ENCODE data around the gene JAM3. TPM values are rescaled to one million over a fixed set of nuclear protein-coding genes. Genes with fewer than 3 reads are reported as not detected.
A peak's percentile ranks its signal among the peaks of the same experiment; 100 is the strongest.
"Not testable (repeated sequence)": the region's sequence is repeated elsewhere in the genome, so short reads cannot be mapped to it uniquely, and the experiment has no call there.

The JAM3 gene
- total and polyA plus RNA-seq, 2 experiments from 2014 or later = 46.2 to 63.7 TPM

- Histone ChIP-seq H3K9ac (no peak overlapping the region), H2AFZ (no peak overlapping the region), H3K4me3 (no peak overlapping the region), H3K27ac (no peak overlapping the region), H3K9me2 (ENCODE audit: insufficient read depth) (no peaks in the 10 kb centered on the region), H3K4me2 (ENCODE audit: unreplicated experiment) (no peak overlapping the region), H3K27me3 (replicated peaks; ENCODE audit: insufficient read depth) (no peaks in the 10 kb centered on the region), H3K36me3 (ENCODE audit: low read depth) (no peaks in the 10 kb centered on the region), H3K79me2 (ENCODE audit: insufficient read depth) (peaks cover 62% of the 10 kb centered on the region), H4K20me1 (ENCODE audit: insufficient read depth) (no peaks in the 10 kb centered on the region), H3K4me1 (ENCODE audit: insufficient read depth) (peaks cover 3% of the 10 kb centered on the region), H3F3A (ENCODE audit: insufficient read depth) (peaks cover 6% of the 10 kb centered on the region; the same call in 1 of the 2 replicates), H3K9me3 (ENCODE audit: low read depth) (no peaks in the 10 kb centered on the region)
- 52 to 57% methylated on average over 2 of the region's 2 CpGs for WGBS, 2 experiments (ENCODE audit: low coverage in 1 of 2, low lambda C conversion rate in 2 of 2, missing lambda C conversion rate in 2 of 2)
- in situ Hi-C loops (cut with MboI) = no loop called here
- TF ChIP-seq EZH2phosphoT487 (IDR thresholded peaks at IDR 0.05; ENCODE audit: insufficient read depth, low read depth) (no peak), EZH2 (IDR thresholded peaks at IDR 0.05; ENCODE audit: insufficient read depth, poor library complexity, severe bottlenecking) (no peak)
- no peak for DNase-seq
Measured at GRCh38 chr11:134100171-134100570, 31.3 kb downstream of the JAM3 start.

DNA sequence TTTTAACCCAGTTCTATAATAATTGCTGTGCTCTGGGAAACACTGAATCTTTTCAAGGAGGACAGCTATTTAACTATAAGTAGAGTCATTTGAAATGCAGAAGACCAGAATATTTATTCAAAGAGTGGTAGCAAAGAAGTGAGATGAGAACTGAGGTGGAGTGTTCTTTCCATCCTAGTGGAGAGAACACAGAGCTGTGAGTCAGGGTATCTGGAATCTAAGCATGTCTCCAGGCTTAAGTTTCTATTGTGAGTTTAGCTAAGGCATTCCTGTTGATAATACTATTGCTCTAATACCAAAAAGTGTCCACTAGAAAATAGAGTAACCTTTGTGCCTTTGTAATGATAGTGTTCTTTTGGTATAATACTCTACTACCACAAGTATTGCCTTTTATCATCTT lies 32.4 kb downstream of the JAM3 start:
- TF ChIP-seq EZH2 (IDR thresholded peaks at IDR 0.05; ENCODE audit: insufficient read depth, poor library complexity, severe bottlenecking) = no peak
- TF ChIP-seq EZH2phosphoT487 (IDR thresholded peaks at IDR 0.05; ENCODE audit: insufficient read depth, low read depth) = no peak
- H3K4me2 ChIP-seq (ENCODE audit: unreplicated experiment) = no peak overlapping the region
- no peaks in the 10 kb centered on the region for H4K20me1 ChIP-seq (ENCODE audit: insufficient read depth)
- in situ Hi-C loops (cut with MboI) = no loop called here
- peaks cover 3% of the 10 kb centered on the region for H3K4me1 ChIP-seq (ENCODE audit: insufficient read depth)
- peaks cover 6% of the 10 kb centered on the region; the same call in 1 of the 2 replicates for H3F3A ChIP-seq (ENCODE audit: insufficient read depth)
- no peaks in the 10 kb centered on the region for H3K9me2 ChIP-seq (ENCODE audit: insufficient read depth)
- no peak overlapping the region for H3K9ac ChIP-seq
- H3K4me3 ChIP-seq = no peak overlapping the region
- H3K79me2 ChIP-seq (ENCODE audit: insufficient read depth) = peaks cover 51% of the 10 kb centered on the region
- H3K27ac ChIP-seq = no peak overlapping the region
- no peaks in the 10 kb centered on the region for H3K27me3 ChIP-seq (replicated peaks; ENCODE audit: insufficient read depth)
- no peak overlapping the region for H2AFZ ChIP-seq
- peak; percentile 63 for DNase-seq
- no peaks in the 10 kb centered on the region for H3K36me3 ChIP-seq (ENCODE audit: low read depth)
- no peaks in the 10 kb centered on the region for H3K9me3 ChIP-seq (ENCODE audit: low read depth)

DNA sequence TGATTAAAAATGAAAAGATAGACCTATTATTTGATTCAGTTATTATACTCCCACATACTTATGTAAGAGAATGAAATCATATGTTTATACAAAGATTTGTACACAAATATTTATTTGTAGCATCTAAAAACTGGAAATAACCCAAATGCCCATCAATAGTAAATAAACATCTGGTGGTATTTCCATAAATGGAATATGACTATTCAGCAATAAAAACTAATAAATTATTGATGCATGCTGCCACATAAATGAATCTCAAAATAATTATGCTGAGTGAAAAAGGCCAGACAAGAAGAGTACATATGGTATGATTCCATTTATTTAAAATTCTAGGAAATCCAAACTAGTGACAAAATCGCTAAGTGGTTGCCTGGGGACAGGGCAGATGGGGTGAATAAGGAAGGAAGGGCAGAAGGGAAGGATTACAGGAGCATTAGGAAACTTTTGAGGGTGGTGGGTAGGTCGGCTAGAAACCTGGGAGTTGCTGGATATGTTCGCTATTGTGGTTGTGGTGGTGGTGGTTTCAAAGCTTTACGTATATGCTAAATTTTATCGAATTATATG lies 41.5 kb downstream of the JAM3 start:
- Histone ChIP-seq H3K36me3 (ENCODE audit: low read depth) (no peaks in the 10 kb centered on the region), H3K79me2 (ENCODE audit: insufficient read depth) (peaks cover 36% of the 10 kb centered on the region), H3K4me1 (ENCODE audit: insufficient read depth) (no peaks in the 10 kb centered on the region), H3K9ac (no peak overlapping the region), H3K27me3 (replicated peaks; ENCODE audit: insufficient read depth) (no peaks in the 10 kb centered on the region), H3K4me3 (no peak overlapping the region), H3K9me3 (ENCODE audit: low read depth) (no peaks in the 10 kb centered on the region), H3F3A (ENCODE audit: insufficient read depth) (no peaks in the 10 kb centered on the region), H4K20me1 (ENCODE audit: insufficient read depth) (no peaks in the 10 kb centered on the region), H3K9me2 (ENCODE audit: insufficient read depth) (no peaks in the 10 kb centered on the region), H2AFZ (no peak overlapping the region), H3K4me2 (ENCODE audit: unreplicated experiment) (no peak overlapping the region), H3K27ac (no peak overlapping the region)
- TF ChIP-seq EZH2 (IDR thresholded peaks at IDR 0.05; ENCODE audit: insufficient read depth, poor library complexity, severe bottlenecking) (no peak), EZH2phosphoT487 (IDR thresholded peaks at IDR 0.05; ENCODE audit: insufficient read depth, low read depth) (no peak)
- DNase-seq = no peak
- WGBS, 2 experiments (ENCODE audit: low coverage in 1 of 2, low lambda C conversion rate in 2 of 2, missing lambda C conversion rate in 2 of 2) = 90% methylated on average over 5 of the region's 5 CpGs
- in situ Hi-C loops (cut with MboI) = no loop called here

DNA sequence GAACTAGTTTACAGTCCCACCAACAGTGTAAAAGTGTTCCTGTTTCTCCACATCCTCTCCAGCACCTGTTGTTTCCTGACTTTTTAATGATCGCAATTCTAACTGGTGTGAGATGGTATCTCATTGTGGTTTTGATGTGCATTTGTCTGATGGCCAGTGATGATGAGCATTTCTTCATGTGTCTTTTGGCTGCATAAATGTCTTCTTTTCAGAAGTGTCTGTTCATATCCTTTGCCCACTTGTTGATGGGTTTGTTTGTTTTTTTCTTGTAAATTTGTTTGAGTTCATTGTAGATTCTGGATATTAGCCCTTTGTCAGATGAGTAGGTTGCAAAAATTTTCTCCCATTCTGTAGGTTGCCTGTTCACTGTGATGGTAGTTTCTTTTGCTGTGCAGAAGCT lies 44.9 kb downstream of the JAM3 start:
- H3K9me2 ChIP-seq (ENCODE audit: insufficient read depth); in situ Hi-C loops (cut with MboI); H3F3A ChIP-seq (ENCODE audit: insufficient read depth); H3K4me3 ChIP-seq; H3K27me3 ChIP-seq (replicated peaks; ENCODE audit: insufficient read depth); H3K9me3 ChIP-seq (ENCODE audit: low read depth); H3K9ac ChIP-seq; H3K4me2 ChIP-seq (ENCODE audit: unreplicated experiment); H2AFZ ChIP-seq; H3K27ac ChIP-seq; H3K36me3 ChIP-seq (ENCODE audit: low read depth); H4K20me1 ChIP-seq (ENCODE audit: insufficient read depth); DNase-seq; H3K4me1 ChIP-seq (ENCODE audit: insufficient read depth): not testable (repeated sequence)
- peaks cover 71% of the 10 kb centered on the region for H3K79me2 ChIP-seq (ENCODE audit: insufficient read depth)
- WGBS, 2 experiments (ENCODE audit: low coverage in 1 of 2, low lambda C conversion rate in 2 of 2, missing lambda C conversion rate in 2 of 2) = 90 to 100% methylated on average over 1 of the region's 1 CpG

DNA sequence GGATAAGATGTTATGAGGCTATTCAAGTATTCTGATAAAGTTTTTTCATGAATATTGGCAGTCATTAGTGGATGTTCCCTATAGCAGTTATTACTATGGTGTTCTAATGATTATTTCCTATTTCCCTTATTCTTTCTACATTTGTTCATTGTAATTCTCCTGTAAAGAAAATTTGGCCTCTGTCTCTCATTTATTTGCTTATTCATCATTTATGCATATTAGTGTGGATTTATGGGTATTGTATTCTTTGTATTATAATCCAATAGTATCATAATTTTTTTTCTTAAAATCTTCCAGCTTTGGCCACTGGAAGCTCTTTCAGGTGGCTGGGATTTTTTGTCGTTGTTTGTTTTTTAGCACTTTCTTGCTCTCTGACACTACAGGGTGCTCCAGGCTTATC lies 47.3 kb downstream of the JAM3 start:
- no peak overlapping the region for H3K27ac ChIP-seq
- no peak for DNase-seq
- peaks cover 24% of the 10 kb centered on the region for H3K4me1 ChIP-seq (ENCODE audit: insufficient read depth)
- H4K20me1 ChIP-seq (ENCODE audit: insufficient read depth) = no peaks in the 10 kb centered on the region
- H3K27me3 ChIP-seq (replicated peaks; ENCODE audit: insufficient read depth) = no peaks in the 10 kb centered on the region
- H3K9me3 ChIP-seq (ENCODE audit: low read depth) = no peaks in the 10 kb centered on the region
- H3F3A ChIP-seq (ENCODE audit: insufficient read depth) = peaks cover 24% of the 10 kb centered on the region
- 100% methylated on average over 1 of the region's 1 CpG for WGBS, 2 experiments (ENCODE audit: low coverage in 1 of 2, low lambda C conversion rate in 2 of 2, missing lambda C conversion rate in 2 of 2)
- no peak overlapping the region for H3K9ac ChIP-seq
- H3K4me2 ChIP-seq (ENCODE audit: unreplicated experiment) = no peak overlapping the region
- H2AFZ ChIP-seq = no peak overlapping the region
- no peaks in the 10 kb centered on the region for H3K36me3 ChIP-seq (ENCODE audit: low read depth)
- peaks cover 70% of the 10 kb centered on the region for H3K79me2 ChIP-seq (ENCODE audit: insufficient read depth)
- no peak overlapping the region for H3K4me3 ChIP-seq
- H3K9me2 ChIP-seq (ENCODE audit: insufficient read depth) = no peaks in the 10 kb centered on the region
- in situ Hi-C loops (cut with MboI) = no loop called here
- TF ChIP-seq EZH2phosphoT487 (IDR thresholded peaks at IDR 0.05; ENCODE audit: insufficient read depth, low read depth) (no peak), EZH2 (IDR thresholded peaks at IDR 0.05; ENCODE audit: insufficient read depth, poor library complexity, severe bottlenecking) (no peak)
